PC-9 (cell line): ENCODE measurements around the gene KIAA1958.

Experiments used
- CTCF ChIP-seq: fragments of 200-600 bp; sonication (generic); conservative IDR thresholded peaks from 2 replicates; pipeline ENCODE4 v1.6.1; 2017; ENCODE audit warnings: mixed run types, antibody characterized with exemption, mild to moderate bottlenecking, moderate library complexity
- EZH2 ChIP-seq: fragments of 200-600 bp; sonication (generic); IDR thresholded peaks from 2 replicates; pipeline ENCODE4 v1.8.0; 2017; ENCODE audit warnings: antibody characterized with exemption, low read depth

GRCh38 chr9:112618385-112619009 lies 131.9 kb downstream of the KIAA1958 start:
- no peak for TF ChIP-seq CTCF
- TF ChIP-seq EZH2 = no peak
